HCT116 (cell line): ENCODE measurements around the gene MDFIC2.

ENCODE experiments used
- ELF1 ChIP-seq: IDR thresholded peaks from 2 replicates; pipeline ENCODE4 v1.6.1; 2012; ENCODE audit warnings: low read depth, borderline replicate concordance
- EZH2phosphoT487 ChIP-seq: fragments of 200-600 bp; IDR thresholded peaks from 2 replicates; pipeline ENCODE4 v1.6.1; 2018; ENCODE audit warnings: antibody characterized with exemption, borderline replicate concordance
- MAX ChIP-seq: IDR thresholded peaks from 2 replicates; pipeline ENCODE4 v1.6.1; 2012
- POLR2AphosphoS5 ChIP-seq: IDR thresholded peaks from 2 replicates; pipeline ENCODE4 v1.6.1; 2011; ENCODE audit warnings: mild to moderate bottlenecking, low read depth, low read length, moderate library complexity
- RAD21 ChIP-seq: IDR thresholded peaks from 2 replicates; pipeline ENCODE4 v1.6.1; 2012; ENCODE audit warnings: low read depth, mild to moderate bottlenecking
- SIN3A ChIP-seq: IDR thresholded peaks from 2 replicates; pipeline ENCODE4 v1.6.1; 2012; ENCODE audit warnings: low read depth
- SRF ChIP-seq: IDR thresholded peaks from 2 replicates; pipeline ENCODE4 v1.6.1; 2012; ENCODE audit warnings: low read depth
- ZFX ChIP-seq: fragments of 450-650 bp; IDR thresholded peaks from 2 replicates; pipeline ENCODE4 v1.6.1; 2017
- ZNF274 ChIP-seq: fragments of 200-500 bp; sonication (Bioruptor generic); IDR thresholded peaks from 2 replicates; pipeline ENCODE4 v1.6.1; 2014; ENCODE audit warnings: mild to moderate bottlenecking, low read depth, low read length, inconsistent platforms
- TF ChIP-seq, protein P1 (sequence below), 3 experiments: fragments of 200-600 bp in 1 of 3; sonication (generic) in 1 of 3; IDR thresholded peaks in 2 of 3; conservative IDR thresholded peaks in 1 of 3; 2 replicates each; pipeline ENCODE4 v1.5.1; 2012 to 2017; ENCODE audit warnings: low read depth in 2 of 3, low read length in 2 of 3, antibody characterized with exemption in 1 of 3, borderline replicate concordance in 1 of 3, control low read depth in 1 of 3, mild to moderate bottlenecking in 1 of 3, mixed read lengths in 1 of 3, mixed run types in 1 of 3, moderate library complexity in 1 of 3; ENCODE audit not compliant: insufficient read depth in 1 of 3
- TF ChIP-seq, protein P2 (sequence below): IDR thresholded peaks from 2 replicates; pipeline ENCODE4 v1.6.1; 2012; ENCODE audit warnings: low read depth

DNA sequence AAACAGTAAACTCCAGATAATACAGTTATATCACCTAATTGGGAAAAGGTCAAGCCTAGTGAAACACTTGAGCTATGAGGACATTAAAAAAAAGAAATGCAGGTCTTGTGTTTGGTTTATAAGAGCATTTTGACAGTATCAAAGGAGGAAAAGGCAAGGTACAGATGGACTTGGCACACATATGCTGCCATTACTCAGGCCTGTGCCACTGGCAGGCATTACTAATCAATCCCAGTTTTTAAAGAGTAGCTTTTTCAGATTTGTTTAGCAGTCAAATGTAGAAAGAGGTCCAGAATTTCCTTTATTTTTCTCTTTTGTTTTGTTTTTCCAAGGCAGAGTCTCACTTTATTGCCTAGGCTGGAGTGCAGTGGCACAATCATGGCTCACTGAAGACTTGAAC, 38.9 kb downstream of the MDFIC2 start:
- TF ChIP-seq EZH2phosphoT487 = no peak
- TF ChIP-seq POLR2AphosphoS5 = no peak
- TF ChIP-seq, protein P1, sequence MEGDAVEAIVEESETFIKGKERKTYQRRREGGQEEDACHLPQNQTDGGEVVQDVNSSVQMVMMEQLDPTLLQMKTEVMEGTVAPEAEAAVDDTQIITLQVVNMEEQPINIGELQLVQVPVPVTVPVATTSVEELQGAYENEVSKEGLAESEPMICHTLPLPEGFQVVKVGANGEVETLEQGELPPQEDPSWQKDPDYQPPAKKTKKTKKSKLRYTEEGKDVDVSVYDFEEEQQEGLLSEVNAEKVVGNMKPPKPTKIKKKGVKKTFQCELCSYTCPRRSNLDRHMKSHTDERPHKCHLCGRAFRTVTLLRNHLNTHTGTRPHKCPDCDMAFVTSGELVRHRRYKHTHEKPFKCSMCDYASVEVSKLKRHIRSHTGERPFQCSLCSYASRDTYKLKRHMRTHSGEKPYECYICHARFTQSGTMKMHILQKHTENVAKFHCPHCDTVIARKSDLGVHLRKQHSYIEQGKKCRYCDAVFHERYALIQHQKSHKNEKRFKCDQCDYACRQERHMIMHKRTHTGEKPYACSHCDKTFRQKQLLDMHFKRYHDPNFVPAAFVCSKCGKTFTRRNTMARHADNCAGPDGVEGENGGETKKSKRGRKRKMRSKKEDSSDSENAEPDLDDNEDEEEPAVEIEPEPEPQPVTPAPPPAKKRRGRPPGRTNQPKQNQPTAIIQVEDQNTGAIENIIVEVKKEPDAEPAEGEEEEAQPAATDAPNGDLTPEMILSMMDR (IDR thresholded peaks at IDR 0.05 in 2 of 3, conservative IDR thresholded peaks at IDR 0.05 in 1 of 3; ENCODE audit: borderline replicate concordance in 1 of 3, insufficient read depth in 1 of 3, low read depth in 2 of 3, low read length in 2 of 3) = no peak
- no peak for TF ChIP-seq MAX
- no peak for TF ChIP-seq SRF
- no peak for TF ChIP-seq SIN3A
- TF ChIP-seq ZFX = no peak
- TF ChIP-seq, protein P2, sequence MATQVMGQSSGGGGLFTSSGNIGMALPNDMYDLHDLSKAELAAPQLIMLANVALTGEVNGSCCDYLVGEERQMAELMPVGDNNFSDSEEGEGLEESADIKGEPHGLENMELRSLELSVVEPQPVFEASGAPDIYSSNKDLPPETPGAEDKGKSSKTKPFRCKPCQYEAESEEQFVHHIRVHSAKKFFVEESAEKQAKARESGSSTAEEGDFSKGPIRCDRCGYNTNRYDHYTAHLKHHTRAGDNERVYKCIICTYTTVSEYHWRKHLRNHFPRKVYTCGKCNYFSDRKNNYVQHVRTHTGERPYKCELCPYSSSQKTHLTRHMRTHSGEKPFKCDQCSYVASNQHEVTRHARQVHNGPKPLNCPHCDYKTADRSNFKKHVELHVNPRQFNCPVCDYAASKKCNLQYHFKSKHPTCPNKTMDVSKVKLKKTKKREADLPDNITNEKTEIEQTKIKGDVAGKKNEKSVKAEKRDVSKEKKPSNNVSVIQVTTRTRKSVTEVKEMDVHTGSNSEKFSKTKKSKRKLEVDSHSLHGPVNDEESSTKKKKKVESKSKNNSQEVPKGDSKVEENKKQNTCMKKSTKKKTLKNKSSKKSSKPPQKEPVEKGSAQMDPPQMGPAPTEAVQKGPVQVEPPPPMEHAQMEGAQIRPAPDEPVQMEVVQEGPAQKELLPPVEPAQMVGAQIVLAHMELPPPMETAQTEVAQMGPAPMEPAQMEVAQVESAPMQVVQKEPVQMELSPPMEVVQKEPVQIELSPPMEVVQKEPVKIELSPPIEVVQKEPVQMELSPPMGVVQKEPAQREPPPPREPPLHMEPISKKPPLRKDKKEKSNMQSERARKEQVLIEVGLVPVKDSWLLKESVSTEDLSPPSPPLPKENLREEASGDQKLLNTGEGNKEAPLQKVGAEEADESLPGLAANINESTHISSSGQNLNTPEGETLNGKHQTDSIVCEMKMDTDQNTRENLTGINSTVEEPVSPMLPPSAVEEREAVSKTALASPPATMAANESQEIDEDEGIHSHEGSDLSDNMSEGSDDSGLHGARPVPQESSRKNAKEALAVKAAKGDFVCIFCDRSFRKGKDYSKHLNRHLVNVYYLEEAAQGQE = no peak
- no peak for TF ChIP-seq RAD21
- TF ChIP-seq ZNF274 = no peak
- no peak for TF ChIP-seq ELF1
